GM12892 (cell line): Measurements from ENCODE around the gene RFX8.

Experiments used
- DNase-seq: peaks from one replicate; pipeline ENCODE4 v3.0.0; 2011; ENCODE audit not compliant: insufficient read length
- FAIRE-seq: peaks from 2 replicates; lab custom pipeline; 2011; peaks lifted over from hg19 to GRCh38; lab: Jason Lieb, UNC
- POLR2A ChIP-seq: IDR thresholded peaks from 2 replicates; pipeline ENCODE4 v1.6.1; 2011; ENCODE audit warnings: low read depth, low read length, control low read depth
- POLR2AphosphoS5 ChIP-seq: IDR thresholded peaks from 2 replicates; pipeline ENCODE4 v1.6.1; 2011; ENCODE audit warnings: low read depth, low read length, control low read depth
- TAF1 ChIP-seq: IDR thresholded peaks from 2 replicates; pipeline ENCODE4 v1.6.1; 2011; ENCODE audit warnings: low read depth, mild to moderate bottlenecking, control low read depth, low read length, borderline replicate concordance

Gene RFX8

GRCh38 chr2:101416609-101417008 lies 58.3 kb downstream of the RFX8 start:
- FAIRE-seq (no peak), DNase-seq (no peak)
- TF ChIP-seq POLR2A, result no peak
- no peak for TF ChIP-seq POLR2AphosphoS5
- no peak for TF ChIP-seq TAF1

DNA sequence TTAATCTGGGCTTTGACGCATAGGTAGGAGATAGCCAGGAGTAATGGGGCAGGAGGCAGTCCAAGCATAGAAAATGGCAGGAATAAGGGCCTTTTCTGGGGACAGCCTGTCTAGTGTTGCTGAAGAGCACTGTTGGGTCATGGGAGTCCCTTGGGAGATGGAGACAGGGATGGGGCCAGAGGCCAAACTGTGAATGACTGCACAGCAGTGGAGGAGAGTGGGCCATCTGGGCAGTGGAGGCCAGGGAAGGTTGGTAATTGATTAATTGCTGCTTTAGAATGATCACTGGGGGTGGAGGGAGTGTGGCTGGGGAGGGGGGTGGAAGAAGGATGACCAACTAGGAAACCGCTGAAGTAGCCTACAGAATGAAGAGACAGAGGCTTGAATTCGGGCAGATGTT lies 59.0 kb downstream of the RFX8 start:
- DNase-seq (no peak), FAIRE-seq (no peak)
- TF ChIP-seq POLR2A (no peak), POLR2AphosphoS5 (no peak), TAF1 (no peak)

- DNase-seq (no peak), FAIRE-seq (no peak)
- TF ChIP-seq POLR2AphosphoS5 (no peak), POLR2A (no peak), TAF1 (no peak)
Measured at GRCh38 chr2:101415220-101415619, 59.7 kb downstream of the RFX8 start.

GRCh38 chr2:101412092-101412694 lies 62.7 kb downstream of the RFX8 start:
- TF ChIP-seq POLR2AphosphoS5 (no peak), TAF1 (no peak), POLR2A (no peak)
- FAIRE-seq, result no peak
- DNase-seq, result no peak

DNA sequence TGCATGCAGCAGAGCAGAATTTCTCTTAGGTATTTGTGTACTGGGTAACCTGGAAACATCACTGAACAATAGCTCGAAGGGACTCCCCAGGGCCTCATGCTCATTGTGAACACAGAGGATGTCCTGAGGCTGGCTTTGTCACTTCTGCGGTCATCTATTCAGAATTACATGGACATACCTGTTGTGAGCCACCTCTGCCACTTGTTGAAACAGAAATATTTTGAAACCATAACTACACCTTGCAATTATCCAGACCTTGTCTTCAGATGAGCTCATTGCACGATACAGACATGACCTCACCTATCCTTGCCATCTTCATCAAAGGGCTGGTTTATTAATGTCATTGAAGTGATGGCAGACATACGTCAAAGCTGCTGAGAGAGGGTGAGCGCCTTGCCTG lies 64.2 kb downstream of the RFX8 start:
- DNase-seq, result no peak
- no peak for FAIRE-seq
- no peak for TF ChIP-seq POLR2AphosphoS5
- no peak for TF ChIP-seq POLR2A
- no peak for TF ChIP-seq TAF1

- no peak for TF ChIP-seq TAF1
- no peak for DNase-seq
- no peak for FAIRE-seq
Measured at GRCh38 chr2:101410114-101410513, 64.8 kb downstream of the RFX8 start.

DNA sequence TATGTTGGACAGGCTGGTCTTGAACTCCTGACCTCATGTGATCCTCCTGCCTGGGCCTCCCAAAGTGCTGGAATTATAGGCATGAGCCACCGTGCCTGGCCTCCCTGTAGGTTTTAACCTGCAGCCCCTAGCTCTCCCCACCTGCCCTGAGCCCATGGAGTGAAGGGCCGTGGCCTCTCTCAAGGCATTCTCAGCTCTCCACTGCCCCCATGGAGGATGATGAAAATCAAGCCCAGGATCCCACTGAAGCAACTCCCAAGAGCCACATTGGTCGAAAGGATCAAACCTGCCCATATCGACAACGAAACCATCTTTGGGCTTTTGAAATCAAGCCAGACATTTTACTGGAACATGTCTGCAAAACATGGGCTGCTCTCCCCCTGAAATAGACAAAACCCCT lies 65.2 kb downstream of the RFX8 start:
- no peak for TF ChIP-seq TAF1
- no peak for TF ChIP-seq POLR2A
- TF ChIP-seq POLR2AphosphoS5, result no peak
- FAIRE-seq (no peak), DNase-seq (no peak)

GRCh38 chr2:101408925-101409324 lies 66.0 kb downstream of the RFX8 start:
- DNase-seq, result no peak

GRCh38 chr2:101405351-101405899 lies 69.5 kb downstream of the RFX8 start:
- DNase-seq, result no peak
- TF ChIP-seq POLR2A (no peak), POLR2AphosphoS5 (no peak), TAF1 (no peak)
- no peak for FAIRE-seq

More at GRCh38 chr2:101408925-101409324, 66.0 kb downstream of the RFX8 start:
- no peak for FAIRE-seq
- TF ChIP-seq TAF1 (no peak), POLR2AphosphoS5 (no peak), POLR2A (no peak)

GRCh38 chr2:101403745-101404144 lies 71.2 kb downstream of the RFX8 start:
- DNase-seq (no peak), FAIRE-seq (no peak)
- TF ChIP-seq POLR2A (no peak), POLR2AphosphoS5 (no peak), TAF1 (no peak)

DNA sequence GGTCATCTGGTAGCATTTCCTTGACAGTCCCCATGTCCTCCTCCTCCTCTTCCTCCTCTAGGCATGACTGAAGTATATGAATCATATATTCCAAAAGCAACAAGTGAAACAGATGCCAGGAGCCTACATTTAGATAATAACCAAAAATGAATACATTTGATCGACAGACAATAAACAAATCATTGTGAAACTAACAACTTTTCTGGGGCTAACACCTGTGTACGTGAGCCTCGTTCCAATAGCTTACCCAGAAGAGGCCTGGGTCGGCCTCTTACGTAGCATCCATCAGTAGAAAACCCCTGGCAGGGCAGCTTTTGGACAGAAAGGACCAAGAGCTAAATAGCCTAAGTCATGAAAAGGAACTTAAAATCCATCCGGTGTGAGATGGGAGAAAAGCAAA lies 72.3 kb downstream of the RFX8 start:
- TF ChIP-seq POLR2AphosphoS5 (no peak), TAF1 (no peak), POLR2A (no peak)
- FAIRE-seq, result no peak
- DNase-seq, result no peak

GRCh38 chr2:101401906-101402305 lies 73.0 kb downstream of the RFX8 start:
- no peak for FAIRE-seq
- TF ChIP-seq TAF1 (no peak), POLR2A (no peak), POLR2AphosphoS5 (no peak)
- no peak for DNase-seq

- FAIRE-seq (no peak), DNase-seq (no peak)
- TF ChIP-seq POLR2A (no peak), POLR2AphosphoS5 (no peak), TAF1 (no peak)
Measured at GRCh38 chr2:101401326-101401665, 73.6 kb downstream of the RFX8 start.
